Omental fat pad (tissue), 4 donors: ENCODE measurements around the gene ZNF518B. TPM values are rescaled to one million over a fixed set of nuclear protein-coding genes. Genes with fewer than 3 reads are reported as not detected.

Source experiments
- ATAC-seq: fragments of 150-250 bp; one replicate; pipeline ENCODE4 v1.9.1; 2016; ENCODE audit warnings: mild to moderate bottlenecking, moderate library complexity; ENCODE audit not compliant: low FRiP score
- DNase-seq: peaks from one replicate; pipeline ENCODE4 v3.0.0-alpha.2; 2019; ENCODE audit warnings: low spot score
- CTCF ChIP-seq, 3 donors: fragments of 450-650 bp; IDR thresholded peaks; one replicate each; pipeline ENCODE4 v1.5.1; 2016 to 2017; ENCODE audit warnings: antibody characterized with exemption in 3 of 3, mild to moderate bottlenecking in 3 of 3, moderate library complexity in 2 of 3
- total RNA-seq, 4 donors: library from RNA; depleted of rRNA; stranded (reverse); fragments of >200 nt; gene quantifications; one replicate each; pipeline ENCODE4 v1.1.0, GENCODE V29; 2016

Gene ZNF518B
- total RNA-seq, 4 donors from 2014 or later = 14.4 to 34.2 (median 22.6) TPM

DNA sequence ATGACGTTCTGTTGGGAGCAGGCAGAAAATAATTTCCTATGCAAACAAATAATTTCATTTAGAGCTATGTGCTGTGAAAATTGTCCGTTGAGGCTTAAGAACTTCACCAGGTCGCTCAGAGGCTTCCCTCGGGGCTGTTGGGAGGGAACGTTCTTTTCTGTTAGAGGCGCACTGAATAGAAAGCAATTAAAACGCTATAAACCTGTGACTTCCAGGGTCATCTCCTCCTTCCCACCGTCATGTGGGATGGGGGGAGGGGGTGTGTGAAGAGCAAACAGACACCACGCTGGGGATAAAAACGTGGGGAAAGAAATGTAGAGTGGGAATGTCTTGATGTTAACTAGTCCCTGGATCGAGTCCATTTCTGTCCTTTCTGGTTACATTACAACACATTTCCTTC, 35.2 kb upstream of the ZNF518B start:
- no peak for DNase-seq
- TF ChIP-seq CTCF (IDR thresholded peaks at IDR 0.05) = no peak
- ATAC-seq = no peak

GRCh38 chr4:10491401-10491800, 34.2 kb upstream of the ZNF518B start:
- ATAC-seq (no peak), DNase-seq (no peak)
- TF ChIP-seq CTCF (IDR thresholded peaks at IDR 0.05) = no peak

- DNase-seq = no peak
- no peak for ATAC-seq
- no peak for TF ChIP-seq CTCF (IDR thresholded peaks at IDR 0.05)
Measured at GRCh38 chr4:10490996-10491395, 33.8 kb upstream of the ZNF518B start.

- TF ChIP-seq CTCF (IDR thresholded peaks at IDR 0.05) = no peak
- ATAC-seq = no peak
- DNase-seq = no peak
Measured at GRCh38 chr4:10482913-10483312, 25.7 kb upstream of the ZNF518B start.

DNA sequence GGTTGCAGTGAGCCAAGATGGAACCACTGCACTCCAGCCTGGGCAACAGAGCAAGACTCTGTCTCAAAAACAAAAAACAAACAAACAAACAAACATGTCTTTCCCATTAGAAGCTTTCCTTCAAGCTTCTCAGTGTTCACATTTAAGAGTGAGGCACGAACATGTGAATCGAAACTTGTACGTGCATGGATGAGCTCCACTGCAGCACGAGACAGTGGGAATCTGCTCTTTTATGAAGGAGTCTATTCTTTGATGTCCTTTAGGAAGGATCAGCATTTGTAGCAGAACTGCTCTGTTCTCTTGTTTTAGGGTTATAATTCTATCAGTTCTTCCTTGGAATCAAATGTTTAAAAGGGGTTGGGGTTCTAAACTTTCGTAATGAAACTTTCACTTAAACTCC, 23.4 kb upstream of the ZNF518B start:
- DNase-seq = no peak
- no peak for TF ChIP-seq CTCF (IDR thresholded peaks at IDR 0.05)
- no peak for ATAC-seq

DNA sequence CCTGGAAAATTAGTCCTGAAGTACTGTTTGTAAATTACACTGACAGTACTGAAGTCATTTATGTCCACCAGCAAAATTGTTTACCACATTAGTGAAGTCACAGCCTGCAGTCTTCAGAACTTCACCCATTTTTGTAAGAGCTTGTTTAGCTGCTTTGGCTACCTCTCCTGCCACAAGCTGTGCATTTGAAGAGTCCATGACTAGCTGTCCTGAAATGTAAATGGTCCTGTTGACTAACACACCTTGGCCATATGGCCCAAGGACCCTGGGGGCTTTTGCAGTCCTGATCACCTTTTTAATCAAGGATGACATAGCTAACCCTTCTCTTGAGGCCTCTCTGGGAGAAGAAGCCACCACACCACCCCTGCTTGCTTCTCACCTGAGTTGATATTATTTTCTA, 21.4 kb upstream of the ZNF518B start:
- no peak for TF ChIP-seq CTCF (IDR thresholded peaks at IDR 0.05)
- DNase-seq (no peak), ATAC-seq (no peak)

- no peak for DNase-seq
- TF ChIP-seq CTCF (IDR thresholded peaks at IDR 0.05) = no peak
- no peak for ATAC-seq
Measured at GRCh38 chr4:10470505-10470904, 13.3 kb upstream of the ZNF518B start.
